Left renal pelvis (tissue), 4 donors: Measurements from ENCODE around the gene PLD2. TPM values are rescaled to one million over a fixed set of nuclear protein-coding genes. Genes with fewer than 3 reads are reported as not detected.

Experiments used
- DNase-seq, 4 donors: peaks; one replicate each; pipeline ENCODE4 v3.0.0-alpha.2; 2013; ENCODE audit warnings: low read depth in 4 of 4, low spot score in 3 of 4
- polyA plus RNA-seq, 4 donors: library from polyadenylated mRNA; unstranded; fragments of 120-200 nt; gene quantifications; one replicate each; pipeline ENCODE4 v1.2.1, GENCODE V29; 2013; ENCODE audit not compliant: insufficient read length in 4 of 4

PLD2 gene
- polyA plus RNA-seq, 4 donors = 31.9 to 48.7 (median 41.6) TPM

- DNase-seq = no peak
These were observed 17.9 kb upstream of the PLD2 start, which contains the start of gene GLTPD2 for GRCh38 chr17:4788807-4789700. Gene GLTPD2, plus strand, starts transcription at chr17:4788964. Its CDS starts 48 bp downstream, at chr17:4789012.

DNA sequence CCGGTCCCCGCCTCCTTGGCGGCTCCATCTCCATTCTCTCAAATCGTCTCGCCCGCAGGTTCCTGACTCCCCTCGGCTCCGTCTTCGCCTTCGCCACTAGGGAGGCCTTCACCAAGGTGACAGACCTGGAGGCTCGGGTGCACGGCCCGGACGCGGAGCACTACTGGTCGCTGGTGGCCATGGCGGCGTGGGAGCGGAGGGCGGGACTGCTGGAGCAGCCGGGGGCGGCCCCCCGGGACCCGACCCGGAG is 17.3 kb upstream of the PLD2 start:
- DNase-seq = no peak

- DNase-seq = peak in 3 of 4 donors; percentile 65 to 70 (median 69)
These were observed 16.8 kb upstream of the PLD2 start for GRCh38 chr17:4789951-4790704.

- no peak for DNase-seq
These were observed 16.3 kb upstream of the PLD2 start for GRCh38 chr17:4790705-4791088.

DNA sequence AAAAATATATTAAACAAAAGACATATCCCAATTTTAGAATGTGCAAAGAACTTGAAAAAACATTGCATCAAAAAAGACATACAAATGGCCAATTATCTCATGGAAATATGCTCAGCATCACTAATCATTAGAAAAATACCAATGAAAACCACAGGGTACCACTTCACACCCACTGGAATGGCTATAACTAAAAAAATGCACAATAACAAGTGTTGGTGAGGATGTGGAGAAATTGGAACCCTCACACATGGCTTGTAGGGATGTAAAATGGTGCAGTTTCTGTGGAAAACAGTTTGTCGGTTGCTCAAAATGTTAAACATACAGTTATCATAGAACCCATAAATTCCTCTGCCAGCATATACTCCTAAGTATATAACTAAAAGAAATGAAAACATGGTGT is 11.8 kb upstream of the PLD2 start:
- DNase-seq = no peak

GRCh38 chr17:4796552-4796920 is 10.4 kb upstream of the PLD2 start:
- DNase-seq = no peak

DNA sequence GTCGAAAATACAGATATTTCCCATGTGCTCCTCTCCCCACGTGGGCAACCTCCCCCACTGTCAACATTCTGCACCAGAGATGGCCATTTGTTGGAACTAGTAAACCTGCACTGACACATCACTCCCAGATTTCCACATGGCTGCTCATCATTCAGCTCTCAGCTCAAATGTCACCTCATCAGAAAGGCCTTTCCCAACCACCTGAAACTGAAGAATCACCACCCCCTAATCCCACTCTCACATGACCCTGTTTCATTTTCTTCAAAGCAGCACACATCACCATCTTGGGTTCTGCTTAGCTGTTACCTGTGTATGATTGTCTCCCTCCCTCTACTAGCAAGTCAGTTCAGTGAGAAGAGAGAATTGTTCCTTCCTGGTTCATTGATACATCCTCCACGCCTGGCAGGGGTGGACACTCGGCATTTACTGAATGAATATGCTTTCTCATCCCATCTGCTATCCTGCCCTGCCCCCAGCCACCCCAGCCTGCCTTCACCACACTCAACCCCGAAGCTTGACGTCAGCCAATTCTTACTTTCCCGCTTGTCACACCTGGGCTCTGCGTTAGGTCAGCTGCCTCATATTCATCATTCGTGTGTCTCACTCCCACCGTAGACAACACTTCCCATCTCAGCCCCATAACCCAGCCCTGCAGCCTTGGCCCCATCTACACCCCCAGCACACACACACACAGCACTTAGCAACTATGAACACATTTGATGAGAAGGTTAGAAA is 6.3 kb upstream of the PLD2 start:
- no peak for DNase-seq

DNA sequence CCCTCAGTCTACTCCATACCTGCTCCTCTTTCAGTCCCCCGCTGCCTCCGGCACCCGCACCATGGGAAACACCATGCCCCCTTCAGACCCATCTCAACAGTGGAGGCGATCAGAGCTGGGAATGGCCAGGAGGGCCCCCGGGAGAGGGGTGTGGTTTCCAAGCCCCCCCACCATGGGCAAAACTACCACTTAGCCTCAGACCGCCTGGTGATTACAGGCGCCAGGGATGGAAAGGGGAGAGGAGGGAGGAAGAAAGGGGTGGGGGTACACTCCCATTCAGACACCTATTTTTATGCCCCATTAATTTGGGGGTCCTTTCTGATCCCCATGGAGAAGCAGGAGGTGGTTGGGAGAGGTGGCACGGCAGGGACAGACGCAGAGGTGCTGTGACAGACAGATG is 4.7 kb upstream of the PLD2 start, which contains the start of gene C17orf114:
C17orf114 (minus strand) TSS at position 101 of the 400 bp plus-strand sequence.
- DNase-seq = no peak

DNA sequence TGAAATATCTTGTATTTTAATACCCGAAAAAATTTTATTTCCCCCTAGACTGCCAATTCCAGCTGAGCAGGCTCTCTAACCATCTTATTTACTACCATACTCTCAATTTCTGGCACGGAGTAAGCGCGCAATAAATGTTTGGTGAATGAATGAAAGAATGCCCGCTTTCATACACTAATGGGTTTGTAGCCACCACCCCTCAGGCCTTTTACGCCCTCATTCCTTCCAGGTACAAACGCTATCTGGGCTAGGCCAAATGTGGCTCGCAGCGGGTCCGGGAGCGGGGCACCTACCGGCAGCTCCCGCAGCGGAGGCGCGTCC is 536 bp upstream of the PLD2 start:
- no peak for DNase-seq

GRCh38 chr17:4807605-4808377 is 839 bp downstream of the PLD2 start:
- no peak for DNase-seq

GRCh38 chr17:4808378-4808767 is 1.4 kb downstream of the PLD2 start:
- DNase-seq = no peak

DNA sequence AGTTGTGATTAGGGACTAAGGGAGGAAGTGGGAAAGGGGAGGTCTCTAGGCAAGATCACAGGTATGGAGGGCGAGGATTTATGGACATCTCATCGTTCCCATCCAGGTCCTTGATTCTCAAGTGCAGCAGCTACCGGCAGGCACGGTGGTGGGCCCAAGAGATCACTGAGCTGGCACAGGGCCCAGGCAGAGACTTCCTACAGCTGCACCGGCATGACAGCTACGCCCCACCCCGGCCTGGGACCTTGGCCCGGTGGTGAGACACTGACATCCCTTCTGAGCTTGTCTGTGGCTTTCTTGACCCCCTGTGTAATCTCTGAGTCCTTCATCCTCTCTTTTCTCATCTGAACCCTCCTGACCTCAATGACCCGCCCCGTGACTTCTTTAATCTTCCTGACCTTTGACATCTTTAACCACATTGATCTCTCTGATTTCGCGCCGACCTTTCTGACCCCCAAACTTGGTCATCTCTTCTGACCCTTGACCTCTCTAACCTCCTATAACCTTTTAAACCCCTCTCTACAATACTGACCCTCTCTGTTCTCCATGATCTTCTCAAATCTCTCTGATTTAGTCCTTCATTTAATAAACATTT is 3.8 kb downstream of the PLD2 start:
- no peak for DNase-seq

DNA sequence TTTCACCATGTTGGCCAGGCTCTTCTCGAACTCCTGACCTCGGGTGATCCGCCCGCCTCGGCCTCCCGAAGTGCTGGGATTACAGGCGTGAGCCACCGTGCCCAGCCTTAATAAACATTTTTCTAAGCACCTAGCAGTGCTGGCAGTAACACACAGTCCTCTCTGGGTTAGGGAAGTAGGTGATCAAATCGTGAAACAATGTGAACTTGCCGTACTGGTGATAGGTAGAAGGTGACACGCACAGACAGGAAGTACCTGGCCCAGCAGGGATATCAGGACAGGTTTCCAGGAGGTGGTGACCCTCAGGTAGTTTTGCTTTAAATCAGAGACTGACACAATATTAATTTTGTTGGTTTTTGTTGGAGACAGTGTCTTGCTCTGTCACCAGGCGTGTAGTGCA is 4.5 kb downstream of the PLD2 start:
- DNase-seq = no peak

DNA sequence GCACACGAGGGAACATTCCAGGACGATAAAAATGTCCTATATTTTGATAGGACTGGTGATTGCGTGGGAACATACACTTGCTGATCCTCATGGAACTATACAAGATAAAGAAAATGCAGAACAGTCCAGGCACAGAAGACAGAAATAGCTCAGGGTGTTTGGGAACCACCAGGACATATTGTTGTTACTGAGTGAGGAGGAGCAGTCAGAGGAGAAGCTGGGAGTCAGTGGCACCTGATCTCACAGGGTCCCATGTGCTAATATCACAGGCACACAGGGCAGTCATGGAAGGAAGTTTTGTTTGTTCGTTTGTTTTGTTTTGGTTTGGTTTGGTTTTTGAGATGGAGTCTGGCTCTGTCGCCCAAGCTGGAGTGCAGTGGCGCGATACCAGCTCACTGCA is 5.7 kb downstream of the PLD2 start:
- no peak for DNase-seq

DNA sequence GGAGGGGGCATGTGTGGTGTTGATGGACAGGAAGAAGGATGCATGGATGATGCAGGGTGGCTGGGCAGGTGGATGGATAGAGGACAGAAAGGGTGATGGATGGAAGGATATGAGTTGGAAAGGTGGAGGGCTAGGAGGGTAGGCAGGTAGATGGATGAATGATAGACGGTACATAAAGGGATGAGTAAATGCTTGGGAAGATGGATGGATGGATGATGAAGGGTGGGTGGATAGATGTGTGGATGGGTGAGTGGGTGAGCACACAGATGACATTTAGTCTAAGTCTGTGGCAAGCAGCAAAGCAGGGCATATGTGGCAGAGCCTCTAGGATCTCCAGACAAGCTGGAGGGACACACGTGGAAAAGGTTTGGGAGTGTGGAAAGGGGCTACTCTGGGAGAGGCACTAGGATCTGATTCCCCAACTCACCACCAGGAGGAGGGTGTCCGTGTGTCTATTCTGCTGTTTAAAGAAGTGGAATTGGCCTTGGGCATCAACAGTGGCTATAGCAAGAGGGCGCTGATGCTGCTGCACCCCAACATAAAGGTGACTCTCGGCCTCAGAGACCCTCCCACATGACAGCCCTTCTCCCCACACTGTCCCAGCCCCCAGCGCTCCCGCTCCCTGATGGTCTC is 8.2 kb downstream of the PLD2 start:
- no peak for DNase-seq

- no peak for DNase-seq
These were observed 9.9 kb downstream of the PLD2 start for GRCh38 chr17:4816826-4817225.

- DNase-seq = no peak
These were observed 11.3 kb downstream of the PLD2 start for GRCh38 chr17:4818276-4818675.

DNA sequence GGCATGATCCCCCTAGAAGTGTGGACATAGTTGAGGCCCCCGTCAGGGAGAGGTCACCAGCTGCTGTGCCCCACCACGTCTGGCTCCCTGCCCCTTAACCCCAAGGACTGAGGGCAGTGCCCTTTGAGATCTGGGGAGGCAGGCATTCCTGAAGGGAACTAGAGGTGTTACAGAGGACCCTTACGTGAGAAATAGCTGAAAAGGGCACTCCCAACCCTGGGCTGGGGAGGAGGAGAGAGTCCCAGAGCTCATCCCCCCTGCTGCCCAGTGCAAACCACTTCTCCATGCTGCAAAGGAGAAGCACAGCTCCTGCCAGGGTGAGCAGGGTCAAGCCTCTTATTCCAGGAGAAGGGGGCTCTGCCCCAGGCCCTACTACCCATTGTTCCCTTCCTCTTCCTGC is 15.9 kb downstream of the PLD2 start:
- DNase-seq = no peak

DNA sequence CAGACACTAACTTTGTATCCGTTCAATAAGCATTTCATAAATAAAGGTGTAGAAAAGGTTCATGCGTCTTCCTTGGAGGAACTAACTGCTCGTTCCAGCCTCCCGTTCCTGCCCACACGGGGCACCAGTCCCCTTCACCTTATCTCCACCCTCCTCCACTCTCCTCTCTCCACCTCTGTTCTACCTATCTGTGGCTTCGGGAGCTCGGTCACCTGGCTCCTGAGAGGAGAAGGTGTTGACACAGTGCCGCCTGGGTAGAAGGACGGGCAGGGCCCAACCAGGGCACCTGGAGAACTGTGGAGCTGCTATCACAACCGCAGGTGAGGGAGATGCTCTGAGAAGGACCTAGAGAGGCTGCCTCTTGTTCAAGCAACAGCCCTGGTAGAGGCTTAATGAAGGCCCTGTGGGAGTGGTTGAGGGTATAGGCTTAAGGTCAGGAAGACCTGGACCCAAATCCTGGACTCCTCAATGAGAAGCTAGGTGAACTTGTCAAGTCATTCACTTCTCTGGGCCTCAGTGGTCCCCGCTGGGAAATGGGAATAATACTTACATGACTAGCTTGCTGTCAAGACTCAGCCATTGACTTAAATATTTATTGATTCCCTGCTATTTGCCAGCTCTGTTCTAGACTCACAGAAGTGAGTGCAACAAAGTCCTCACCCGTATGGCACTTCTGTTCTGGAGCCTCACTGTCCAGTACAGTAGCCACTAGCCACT is 16.6 kb downstream of the PLD2 start:
- no peak for DNase-seq
